ENCODE data around the gene GPX2. TPM values are rescaled to one million over a fixed set of nuclear protein-coding genes. Genes with fewer than 3 reads are reported as not detected.
A peak's percentile ranks its signal among the peaks of the same experiment; 100 is the strongest.

GPX2 gene
- total and polyA plus RNA-seq, 12 donors = 0.31 to 1.4 (median 0.55) TPM; not detected in 8

GRCh38 chr14:64945431-64946178 lies 3.1 kb upstream of the GPX2 start:
- TF ChIP-seq POLR2A (IDR thresholded peaks at IDR 0.05) (no peak), CTCF (IDR thresholded peaks at IDR 0.05) (no peak)
- peak in 1 of 7 donors; percentile 46 for DNase-seq
- no peaks in the 10 kb centered on the region for H3K27me3 ChIP-seq
- 94 to 97% (median 96%) methylated on average over 12 of the region's 12 CpGs for WGBS, 4 donors
- peaks cover 0 to 6% of the 10 kb centered on the region in 2 donors for H3K36me3 ChIP-seq (replicated peaks in 1 of 2)
- H3K9me3 ChIP-seq (replicated peaks in 1 of 3) = no peaks in the 10 kb centered on the region
- no peak overlapping the region for H3K27ac ChIP-seq
- no peaks in the 10 kb centered on the region for H3K4me1 ChIP-seq (replicated peaks in 1 of 2)
- H3K4me3 ChIP-seq = no peak overlapping the region
- intact Hi-C loops (cut with DNase I) = no loop called here

DNA sequence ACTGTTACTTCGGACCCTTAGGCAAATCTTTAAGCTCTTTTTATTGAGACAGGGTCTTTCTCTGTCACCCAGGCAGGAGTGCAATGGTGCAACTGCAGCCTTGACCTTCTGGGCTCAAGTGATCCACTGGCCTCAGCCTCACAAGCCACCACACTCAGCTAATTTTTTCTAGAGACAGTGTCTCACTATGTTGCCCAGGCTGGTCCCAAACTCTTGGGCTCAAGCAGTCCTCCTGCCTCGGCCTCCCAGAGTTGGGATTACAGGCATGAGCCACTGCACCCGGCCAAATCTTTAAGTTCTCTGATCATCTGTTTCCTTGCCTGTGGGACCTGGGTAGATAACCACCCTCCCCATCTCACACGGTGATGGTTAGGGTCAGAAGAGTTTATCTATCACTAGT lies 2.3 kb upstream of the GPX2 start:
- TF ChIP-seq CTCF (IDR thresholded peaks at IDR 0.05) = no peak
- H3K4me3 ChIP-seq = no peak overlapping the region
- WGBS, 4 donors = 84 to 98% (median 95%) methylated on average over 4 of the region's 4 CpGs
- H3K27ac ChIP-seq = no peak overlapping the region
- DNase-seq = peak in 1 of 7 donors; percentile 28
- intact Hi-C loops (cut with DNase I) = no loop called here
- peaks cover 0 to 6% of the 10 kb centered on the region in 2 donors for H3K36me3 ChIP-seq (replicated peaks in 1 of 2)
- no peaks in the 10 kb centered on the region for H3K9me3 ChIP-seq (replicated peaks in 1 of 3)
- H3K4me1 ChIP-seq (replicated peaks in 1 of 2) = peaks cover 4% of the 10 kb centered on the region in 2 donors
- H3K27me3 ChIP-seq = no peaks in the 10 kb centered on the region

DNA sequence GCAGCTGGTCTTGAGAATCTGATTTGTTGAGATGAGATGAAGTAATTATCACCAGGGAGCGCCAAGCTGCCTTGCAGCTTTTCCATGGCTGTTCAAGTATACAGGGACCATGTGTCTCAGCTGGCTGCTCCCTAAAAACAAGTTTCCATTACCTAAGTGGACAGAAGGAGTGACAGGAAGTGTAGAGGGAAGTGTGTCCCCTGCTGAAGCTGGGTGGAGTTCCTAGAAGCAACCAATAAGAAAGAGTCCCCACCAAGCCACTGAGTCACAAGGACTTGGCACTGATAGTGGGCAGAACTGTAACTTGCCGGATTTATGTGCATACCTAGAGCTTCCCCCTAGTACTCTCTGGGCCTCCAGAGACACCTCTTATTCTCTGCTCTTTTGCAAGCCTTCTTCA lies 1.5 kb upstream of the GPX2 start:
- 80 to 97% (median 94%) methylated on average over 2 of the region's 2 CpGs for WGBS, 4 donors
- Histone ChIP-seq H3K27ac (no peak overlapping the region), H3K4me1 (replicated peaks in 1 of 2) (peaks cover 9% of the 10 kb centered on the region in 2 donors), H3K36me3 (replicated peaks in 1 of 2) (peaks cover 0 to 6% of the 10 kb centered on the region in 2 donors), H3K4me3 (no peak overlapping the region), H3K27me3 (no peaks in the 10 kb centered on the region), H3K9me3 (replicated peaks in 1 of 3) (no peaks in the 10 kb centered on the region)
- peak in 2 of 7 donors; percentile 9 to 45 for DNase-seq
- intact Hi-C loops (cut with DNase I) = no loop called here
- TF ChIP-seq POLR2A (IDR thresholded peaks at IDR 0.05) (no peak), CTCF (IDR thresholded peaks at IDR 0.05) (no peak)

GRCh38 chr14:64943556-64943955 lies 1.0 kb upstream of the GPX2 start:
- Histone ChIP-seq H3K27ac (no peak overlapping the region), H3K4me3 (no peak overlapping the region), H3K9me3 (replicated peaks in 1 of 3) (no peaks in the 10 kb centered on the region), H3K4me1 (replicated peaks in 1 of 2) (peaks cover 9% of the 10 kb centered on the region in 2 donors), H3K27me3 (no peaks in the 10 kb centered on the region), H3K36me3 (replicated peaks in 1 of 2) (peaks cover 0 to 5% of the 10 kb centered on the region in 2 donors)
- intact Hi-C loops (cut with DNase I) = no loop called here
- 77 to 89% (median 85%) methylated on average over 6 of the region's 6 CpGs for WGBS, 4 donors
- TF ChIP-seq POLR2A (IDR thresholded peaks at IDR 0.05) (no peak), CTCF (IDR thresholded peaks at IDR 0.05) (no peak)
- DNase-seq = peak in 2 of 7 donors; percentile 9 to 50
